GM18861 (cell line): ENCODE data around the gene CFLAR.
"Not testable (repeated sequence)": the region's sequence is repeated elsewhere in the genome, so short reads cannot be mapped to it uniquely, and the experiment has no call there.

Experiments
- ATAC-seq: cut with Tn5 transposase; IDR thresholded peaks from one replicate; pipeline ENCODE4 v1.9.1; 2021; ENCODE audit not compliant: unreplicated experiment

CFLAR gene

GRCh38 chr2:201118121-201118960 lies 2.4 kb downstream of the CFLAR start:
- ATAC-seq = peak; percentile 36

GRCh38 chr2:201118961-201119854 lies 3.2 kb downstream of the CFLAR start:
- ATAC-seq = no peak

DNA sequence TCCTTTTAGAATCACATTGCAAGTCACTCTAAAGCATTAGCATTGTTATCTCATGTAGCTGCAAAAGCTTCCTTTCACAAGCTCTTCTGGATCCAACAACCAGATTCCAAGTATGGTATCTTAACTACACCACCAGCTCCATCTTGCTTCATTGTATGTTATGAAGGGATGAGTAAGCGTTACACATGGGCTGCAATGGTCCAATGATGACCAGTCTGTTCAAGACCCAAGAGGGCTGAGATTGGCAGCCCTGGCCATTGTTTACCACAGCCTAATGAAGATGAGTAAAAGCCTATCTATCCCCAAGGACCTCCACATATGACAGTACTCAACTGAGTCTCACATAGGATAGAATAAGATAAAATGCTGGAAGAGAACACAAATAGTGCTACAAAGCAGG lies 6.3 kb downstream of the CFLAR start:
- ATAC-seq = no peak

GRCh38 chr2:201126308-201127151 lies 10.6 kb downstream of the CFLAR start:
- ATAC-seq = peak; percentile 20

DNA sequence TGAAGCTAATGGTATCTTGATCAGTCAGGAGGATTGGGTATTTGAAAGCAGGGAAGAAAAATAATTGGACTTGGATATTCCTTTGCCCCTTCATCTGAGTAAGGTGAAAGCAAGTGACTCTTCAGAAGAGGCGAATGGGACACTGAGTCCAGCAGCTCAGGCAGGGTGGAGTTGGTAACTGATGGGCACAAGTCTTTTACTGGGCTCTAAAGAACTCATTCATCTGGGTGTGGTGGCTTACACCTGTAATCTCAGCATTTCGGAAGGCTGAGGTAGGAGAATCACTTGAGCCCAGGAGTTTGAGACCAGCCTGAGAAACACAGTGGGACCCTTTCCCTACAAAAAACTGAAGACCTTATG lies 11.2 kb downstream of the CFLAR start:
- no peak for ATAC-seq

GRCh38 chr2:201127570-201127969 lies 11.6 kb downstream of the CFLAR start:
- no peak for ATAC-seq

GRCh38 chr2:201128033-201128432 lies 12.1 kb downstream of the CFLAR start:
- ATAC-seq = no peak

GRCh38 chr2:201128933-201129505 lies 13.1 kb downstream of the CFLAR start:
- no peak for ATAC-seq

DNA sequence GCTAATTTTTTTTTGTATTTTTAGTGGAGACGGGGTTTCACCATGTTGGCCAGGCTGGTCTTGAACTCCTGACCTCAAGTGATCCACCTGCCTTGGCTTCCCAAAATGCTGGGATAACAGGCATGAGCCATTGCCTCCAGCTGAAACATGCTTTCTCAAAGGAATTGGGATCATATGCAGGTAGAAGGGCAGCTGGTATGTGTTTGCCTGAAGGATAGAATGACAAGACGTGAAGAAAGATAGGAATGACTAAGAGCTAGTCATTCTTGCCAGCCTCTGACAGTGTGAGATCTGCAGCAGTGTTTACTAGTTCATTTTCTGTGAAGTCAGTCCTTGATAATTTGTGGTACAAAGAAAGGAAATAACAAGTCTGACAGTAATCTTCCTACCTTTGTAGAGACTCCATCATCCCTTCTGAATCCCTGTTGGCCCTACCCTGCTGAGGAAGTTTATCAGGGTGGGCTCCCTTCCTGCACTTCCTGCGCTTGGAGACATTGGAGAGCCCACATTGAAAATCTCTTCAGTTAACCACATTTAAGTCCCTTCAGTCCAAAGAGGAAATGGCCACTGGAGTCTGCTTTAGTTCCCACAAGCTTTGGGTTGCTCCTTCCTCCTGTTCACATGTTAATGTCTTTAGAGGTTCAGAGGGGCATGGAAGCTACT lies 14.7 kb downstream of the CFLAR start:
- no peak for ATAC-seq

- ATAC-seq = peak; percentile 31
Observed at GRCh38 chr2:201132518-201132917, 16.6 kb downstream of the CFLAR start.

DNA sequence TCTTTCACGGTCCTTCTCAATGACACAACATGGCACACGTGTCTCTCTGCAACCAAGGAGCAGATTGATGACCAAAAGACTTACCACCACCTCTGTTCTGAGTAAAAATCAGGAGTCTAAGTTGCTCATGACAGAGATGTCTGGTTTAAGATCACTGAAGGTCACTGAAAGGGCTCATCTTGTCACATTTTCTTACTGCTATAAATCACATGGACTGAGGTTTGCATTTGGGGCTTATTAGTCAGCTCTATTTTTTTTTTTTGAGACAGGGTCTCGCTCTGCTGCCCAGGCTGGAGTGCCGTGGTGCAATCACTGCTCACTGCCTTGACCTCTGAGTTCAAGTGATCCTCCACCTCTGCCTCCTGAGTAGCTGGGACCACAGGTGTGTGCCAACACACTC lies 19.4 kb downstream of the CFLAR start:
- ATAC-seq = no peak

DNA sequence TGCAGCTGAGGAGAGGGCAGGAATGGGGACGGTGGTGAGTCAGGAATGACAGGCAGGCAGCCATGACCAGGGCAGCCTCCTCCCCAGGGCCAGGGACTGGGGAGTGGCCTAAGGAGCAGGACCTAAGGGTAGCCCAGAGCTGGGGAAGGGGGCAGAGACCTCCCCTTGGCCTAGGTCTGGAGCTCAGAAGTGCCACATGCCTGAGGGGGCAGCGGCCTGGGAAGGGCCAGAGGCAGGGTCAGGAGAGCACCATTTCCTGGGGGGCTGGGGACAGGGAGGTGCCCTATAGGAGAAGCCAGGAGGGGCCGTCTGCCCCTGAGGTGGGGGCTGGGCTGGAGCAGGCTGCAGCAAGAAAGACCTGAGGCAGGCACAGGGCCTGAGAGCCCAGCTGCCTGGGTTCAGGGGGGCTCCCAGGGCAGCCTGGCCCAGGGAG lies 20.9 kb downstream of the CFLAR start:
- no peak for ATAC-seq

DNA sequence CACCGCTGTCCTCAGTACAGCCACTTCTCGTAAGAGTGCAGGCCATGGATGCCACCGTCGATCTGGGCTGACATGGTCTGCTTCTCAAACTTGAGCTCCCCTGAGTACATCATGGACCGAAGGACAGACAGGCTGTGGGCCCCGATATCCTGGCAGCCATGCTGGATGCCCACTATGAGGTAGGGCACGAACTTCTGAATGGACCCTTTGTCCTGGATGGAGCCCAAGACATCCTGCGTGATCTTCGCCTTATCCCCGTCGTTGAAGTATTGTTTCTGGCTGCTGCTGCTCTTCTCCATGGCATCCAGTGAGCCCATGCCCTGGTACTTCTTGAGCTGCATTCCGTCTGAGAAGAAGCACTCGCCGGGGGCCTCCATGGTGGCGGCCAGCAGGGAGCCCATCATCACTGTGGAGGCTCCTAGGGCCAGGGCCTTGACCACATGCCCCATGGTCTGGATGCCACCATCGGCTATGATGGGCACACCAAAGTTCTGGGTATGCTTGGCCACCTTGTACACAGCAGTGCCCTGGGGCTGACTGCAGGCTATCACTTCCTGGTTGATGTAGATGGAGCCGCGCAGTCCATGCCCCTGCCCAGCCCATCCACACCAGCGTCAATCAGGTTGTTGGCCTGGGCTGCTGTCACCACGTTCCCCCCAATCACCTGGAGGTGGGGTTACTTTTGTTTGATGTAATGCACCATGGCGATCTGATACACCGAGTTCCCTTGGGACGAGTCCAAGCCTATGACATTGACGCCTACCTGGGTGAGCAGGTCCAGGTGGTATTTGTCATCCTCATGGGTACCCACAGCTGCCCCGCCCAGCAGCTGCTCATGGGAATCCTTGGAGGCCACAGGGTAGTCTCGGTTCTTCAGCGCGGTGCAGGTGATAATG lies 21.8 kb downstream of the CFLAR start:
- no peak for ATAC-seq

DNA sequence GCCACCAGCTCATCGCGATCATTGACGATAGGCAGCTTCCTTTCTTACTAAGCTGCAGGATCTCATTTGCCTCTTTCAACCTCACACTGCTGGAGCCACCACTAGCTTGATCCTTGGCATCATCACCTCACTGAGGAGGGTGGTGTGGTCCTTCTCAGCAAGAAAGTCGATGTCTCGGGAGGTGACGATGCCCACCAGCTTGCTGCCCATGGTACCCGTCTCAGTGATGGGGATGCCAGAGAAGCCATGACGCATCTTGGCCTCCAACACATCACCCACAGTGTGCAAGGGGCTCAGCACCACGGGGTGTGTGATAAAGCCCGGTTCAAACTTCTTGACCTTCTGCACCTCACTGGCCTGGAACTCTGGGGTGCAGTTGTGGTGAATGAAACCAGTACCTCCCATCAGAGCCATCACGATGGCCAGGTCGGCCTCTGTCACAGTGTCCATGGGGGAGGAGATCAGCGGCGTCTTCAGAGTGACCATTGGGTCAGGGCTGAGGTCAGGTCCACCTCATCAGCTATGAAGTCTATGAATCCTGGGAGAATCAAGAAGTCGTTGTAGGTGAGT lies 22.5 kb downstream of the CFLAR start:
- ATAC-seq = no peak

- ATAC-seq = not testable (repeated sequence)
Observed at GRCh38 chr2:201138986-201139781, 23.2 kb downstream of the CFLAR start.

DNA sequence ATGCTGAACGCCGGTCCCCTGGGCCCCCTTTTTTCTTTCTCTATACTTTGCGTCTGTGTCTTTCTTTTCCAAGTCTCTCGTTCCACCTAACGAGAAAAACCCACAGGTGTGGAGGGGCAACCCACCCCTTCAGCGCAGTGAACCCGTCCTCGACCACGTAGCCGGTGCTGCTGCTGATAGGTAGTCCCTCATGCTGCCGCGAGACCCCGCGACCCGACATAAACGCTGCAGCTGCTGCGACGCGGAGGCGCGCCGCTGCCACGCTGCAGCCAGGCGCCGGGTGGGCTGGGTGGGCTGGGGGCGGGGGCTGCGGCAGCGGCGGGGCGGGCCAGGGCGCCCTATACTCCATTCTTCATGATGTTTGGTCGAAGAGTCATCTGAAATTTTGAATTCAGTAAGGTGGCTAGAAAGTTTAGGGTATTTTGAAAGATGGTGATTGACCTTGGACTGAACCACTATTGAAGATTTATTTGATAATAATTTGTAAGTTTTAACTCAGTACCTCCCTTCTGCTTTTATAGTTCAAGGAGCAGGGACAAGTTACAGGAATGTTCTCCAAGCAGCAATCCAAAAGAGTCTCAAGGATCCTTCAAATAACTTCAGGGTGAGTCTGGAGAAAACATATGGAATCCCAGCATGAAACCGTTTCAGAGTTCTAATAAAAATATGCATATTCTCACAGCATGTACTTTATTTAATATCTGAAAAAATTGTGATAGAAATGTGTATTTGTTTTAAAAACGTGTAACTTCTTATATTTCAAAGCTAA lies 24.1 kb downstream of the CFLAR start:
- no peak for ATAC-seq
